Liver (tissue), 9 donors: ENCODE measurements around the gene USP11. TPM values are rescaled to one million over a fixed set of nuclear protein-coding genes. Genes with fewer than 3 reads are reported as not detected.

Source experiments
- DNase-seq: peaks from one replicate; pipeline ENCODE4 v3.0.0-alpha.2; 2017; ENCODE audit warnings: low spot score
- H3K27ac ChIP-seq, 2 donors: one replicate each; pipeline ENCODE4 v1.7.0; 2013; ENCODE audit warnings: inconsistent platforms in 2 of 2, low read length in 2 of 2, control low read depth in 1 of 2, low read depth in 1 of 2, mild to moderate bottlenecking in 1 of 2
- H3K27me3 ChIP-seq, 4 donors: one replicate each; pipeline versions ENCODE4 v1.6.1 to v1.7.0; 2013; ENCODE audit warnings: low read length in 3 of 4, inconsistent platforms in 1 of 4, mild to moderate bottlenecking in 1 of 4, moderate library complexity in 1 of 4; ENCODE audit not compliant: control insufficient read depth in 4 of 4, insufficient read depth in 4 of 4
- H3K36me3 ChIP-seq, 4 donors: one replicate each; pipeline versions ENCODE4 v1.6.1 to v1.7.0; 2013; ENCODE audit warnings: low read length in 3 of 4, mild to moderate bottlenecking in 3 of 4, low read depth in 1 of 4, moderate library complexity in 1 of 4; ENCODE audit not compliant: control insufficient read depth in 4 of 4, insufficient read depth in 3 of 4
- H3K4me1 ChIP-seq, 4 donors: one replicate each; pipeline versions ENCODE4 v1.6.1 to v1.7.0; 2013; ENCODE audit warnings: low read length in 3 of 4, mild to moderate bottlenecking in 3 of 4, moderate library complexity in 1 of 4; ENCODE audit not compliant: control insufficient read depth in 4 of 4, insufficient read depth in 4 of 4
- H3K4me3 ChIP-seq, 3 donors: one replicate each; pipeline versions ENCODE4 v1.6.1 to v1.7.0; 2013; ENCODE audit warnings: low read length in 3 of 3, control low read depth in 1 of 3, low read depth in 1 of 3, mild to moderate bottlenecking in 1 of 3
- H3K9ac ChIP-seq, 2 donors: one replicate each; pipeline ENCODE4 v1.7.0; 2013; ENCODE audit warnings: low read length in 2 of 2, mild to moderate bottlenecking in 2 of 2, moderate library complexity in 2 of 2, control low read depth in 1 of 2, low read depth in 1 of 2
- H3K9me3 ChIP-seq, 4 donors: one replicate each; pipeline versions ENCODE4 v1.6.1 to v1.7.0; 2013; ENCODE audit warnings: low read length in 3 of 4; ENCODE audit not compliant: control insufficient read depth in 4 of 4
- ATF3 ChIP-seq: IDR thresholded peaks from 2 replicates; pipeline ENCODE4 v1.6.1; 2016; ENCODE audit warnings: antibody characterized with exemption
- CTCF ChIP-seq: fragments of 150-350 bp; IDR thresholded peaks from 2 replicates; pipeline ENCODE4 v1.5.1; 2017; ENCODE audit warnings: improper control_type of control experiment, low read depth, low read length; ENCODE audit not compliant: missing input control
- EGR1 ChIP-seq, 2 donors: IDR thresholded peaks; 2 replicates each; pipeline ENCODE4 v1.6.1; 2016 to 2018; ENCODE audit warnings: antibody characterized with exemption in 2 of 2, low read depth in 2 of 2
- FOXA1 ChIP-seq: IDR thresholded peaks from 2 replicates; pipeline ENCODE4 v1.6.1; 2016; ENCODE audit warnings: antibody characterized with exemption
- FOXA2 ChIP-seq: IDR thresholded peaks from 2 replicates; pipeline ENCODE4 v1.6.1; 2016; ENCODE audit warnings: antibody characterized with exemption
- GABPA ChIP-seq, 2 donors: IDR thresholded peaks in 1 of 2; conservative IDR thresholded peaks in 1 of 2; 2 replicates each; pipeline ENCODE4 v1.6.1; 2016; ENCODE audit warnings: antibody characterized with exemption in 2 of 2, mild to moderate bottlenecking in 1 of 2, moderate library complexity in 1 of 2
- HNF4A ChIP-seq, 2 donors: conservative IDR thresholded peaks; 2 replicates each; pipeline ENCODE4 v1.6.1; 2016; ENCODE audit warnings: antibody characterized with exemption in 2 of 2, mild to moderate bottlenecking in 2 of 2
- HNF4G ChIP-seq: IDR thresholded peaks from 2 replicates; pipeline ENCODE4 v1.6.1; 2016; ENCODE audit warnings: antibody characterized with exemption
- JUND ChIP-seq, 2 donors: IDR thresholded peaks; 2 replicates each; pipeline ENCODE4 v1.6.1; 2016; ENCODE audit warnings: antibody characterized with exemption in 2 of 2
- NR2F2 ChIP-seq: IDR thresholded peaks from 2 replicates; pipeline ENCODE4 v1.6.1; 2016; ENCODE audit warnings: antibody characterized with exemption
- RAD21 ChIP-seq, 2 donors: IDR thresholded peaks; 2 replicates each; pipeline ENCODE4 v1.6.1; 2016; ENCODE audit warnings: antibody characterized with exemption in 2 of 2, mild to moderate bottlenecking in 2 of 2
- RXRA ChIP-seq, 2 donors: IDR thresholded peaks; 2 replicates each; pipeline ENCODE4 v1.6.1; 2017 to 2018; ENCODE audit warnings: antibody characterized with exemption in 2 of 2, mild to moderate bottlenecking in 1 of 2
- SP1 ChIP-seq: IDR thresholded peaks from 2 replicates; pipeline ENCODE4 v1.6.1; 2018; ENCODE audit warnings: antibody characterized with exemption, mild to moderate bottlenecking
- TAF1 ChIP-seq: conservative IDR thresholded peaks from 2 replicates; pipeline ENCODE4 v1.6.1; 2016; ENCODE audit warnings: antibody characterized with exemption, mild to moderate bottlenecking
- YY1 ChIP-seq: IDR thresholded peaks from 2 replicates; pipeline ENCODE4 v1.6.1; 2016; ENCODE audit warnings: antibody characterized with exemption, mild to moderate bottlenecking
- ZBTB33 ChIP-seq: IDR thresholded peaks from 2 replicates; pipeline ENCODE4 v1.6.1; 2016; ENCODE audit warnings: antibody characterized with exemption
- WGBS: extraction: QIAGEN DNeasy Blood & Tissue Kit; methylation state at CpG from one replicate; pipeline ENCODE4 v1.1.7; 2013; 5-methylcytosine and 5-hydroxymethylcytosine counted together
- polyA plus RNA-seq, 2 donors: library from polyadenylated mRNA; stranded (reverse) in 1 of 2; unstranded in 1 of 2; fragments of 200-250 nt in 1 of 2; fragments of >200 nt in 1 of 2; fragmentation: Nextera tagmentation in 1 of 2; extraction: Ambion mirVana in 1 of 2; gene quantifications; one replicate each; pipeline versions ENCODE4 v1.2.1 to v1.2.3, GENCODE V29; 2013 to 2015
- total RNA-seq, 2 donors: library from RNA; depleted of rRNA; stranded (reverse); fragments of >200 nt; gene quantifications; one replicate each; pipeline ENCODE4 v1.2.3, GENCODE V29; 2014
- TF ChIP-seq, protein P1 (sequence below): IDR thresholded peaks from 2 replicates; pipeline ENCODE4 v1.6.1; 2016; ENCODE audit warnings: antibody characterized with exemption
- TF ChIP-seq, protein P2 (sequence below): IDR thresholded peaks from 2 replicates; pipeline ENCODE4 v1.6.1; 2016; ENCODE audit warnings: antibody characterized with exemption, mild to moderate bottlenecking
- donor health status: healthy.
- donor health status: healthy.
- donor health status: healthy.
- donor health status: healthy.
- donor health status: healthy.

The USP11 gene
- total and polyA plus RNA-seq, 4 donors, result 9.6 to 24.3 (median 11.1) TPM

DNA sequence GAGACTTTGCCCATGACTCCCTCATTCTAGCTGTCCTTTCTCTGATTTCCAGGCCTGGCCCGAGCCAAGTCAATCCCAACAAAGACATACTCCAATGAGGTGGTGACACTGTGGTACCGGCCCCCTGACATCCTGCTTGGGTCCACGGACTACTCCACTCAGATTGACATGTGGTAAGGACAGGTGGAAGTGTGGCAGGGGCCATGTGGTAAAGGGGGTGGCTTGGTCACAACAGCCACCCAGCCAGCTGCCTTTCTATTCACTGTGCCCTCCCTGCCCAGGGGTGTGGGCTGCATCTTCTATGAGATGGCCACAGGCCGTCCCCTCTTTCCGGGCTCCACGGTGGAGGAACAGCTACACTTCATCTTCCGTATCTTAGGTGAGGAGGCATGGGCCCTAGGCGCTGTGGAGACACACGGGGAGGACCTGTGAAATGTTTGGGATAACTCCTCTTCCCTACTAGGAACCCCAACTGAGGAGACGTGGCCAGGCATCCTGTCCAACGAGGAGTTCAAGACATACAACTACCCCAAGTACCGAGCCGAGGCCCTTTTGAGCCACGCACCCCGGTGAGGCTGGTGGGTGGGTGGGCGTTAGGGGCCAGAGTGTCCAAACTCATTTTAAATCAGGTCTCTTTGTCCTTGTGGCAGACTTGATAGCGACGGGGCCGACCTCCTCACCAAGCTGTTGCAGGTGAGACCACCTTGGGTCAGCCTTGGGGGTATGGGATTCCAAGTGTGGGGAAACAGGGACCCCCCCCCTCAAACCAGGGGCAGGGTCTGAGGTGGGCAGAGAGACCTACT is 6.1 kb upstream of the USP11 start:
- TF ChIP-seq TAF1 (no peak), SP1 (no peak), RXRA (IDR thresholded peaks at IDR 0.05) (no peak), YY1 (no peak), ATF3 (no peak), JUND (IDR thresholded peaks at IDR 0.05) (no peak), FOXA1 (no peak), EGR1 (IDR thresholded peaks at IDR 0.05; ENCODE audit: low read depth in 2 of 2) (no peak), RAD21 (IDR thresholded peaks at IDR 0.05) (no peak), NR2F2 (no peak), CTCF (no peak), FOXA2 (no peak), HNF4A (conservative IDR thresholded peaks at IDR 0.05) (no peak), HNF4G (no peak), GABPA (IDR thresholded peaks at IDR 0.05 in 1 of 2, conservative IDR thresholded peaks at IDR 0.05 in 1 of 2) (no peak), ZBTB33 (no peak)
- TF ChIP-seq, protein P1, sequence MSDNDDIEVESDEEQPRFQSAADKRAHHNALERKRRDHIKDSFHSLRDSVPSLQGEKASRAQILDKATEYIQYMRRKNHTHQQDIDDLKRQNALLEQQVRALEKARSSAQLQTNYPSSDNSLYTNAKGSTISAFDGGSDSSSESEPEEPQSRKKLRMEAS, result no peak
- TF ChIP-seq, protein P2, sequence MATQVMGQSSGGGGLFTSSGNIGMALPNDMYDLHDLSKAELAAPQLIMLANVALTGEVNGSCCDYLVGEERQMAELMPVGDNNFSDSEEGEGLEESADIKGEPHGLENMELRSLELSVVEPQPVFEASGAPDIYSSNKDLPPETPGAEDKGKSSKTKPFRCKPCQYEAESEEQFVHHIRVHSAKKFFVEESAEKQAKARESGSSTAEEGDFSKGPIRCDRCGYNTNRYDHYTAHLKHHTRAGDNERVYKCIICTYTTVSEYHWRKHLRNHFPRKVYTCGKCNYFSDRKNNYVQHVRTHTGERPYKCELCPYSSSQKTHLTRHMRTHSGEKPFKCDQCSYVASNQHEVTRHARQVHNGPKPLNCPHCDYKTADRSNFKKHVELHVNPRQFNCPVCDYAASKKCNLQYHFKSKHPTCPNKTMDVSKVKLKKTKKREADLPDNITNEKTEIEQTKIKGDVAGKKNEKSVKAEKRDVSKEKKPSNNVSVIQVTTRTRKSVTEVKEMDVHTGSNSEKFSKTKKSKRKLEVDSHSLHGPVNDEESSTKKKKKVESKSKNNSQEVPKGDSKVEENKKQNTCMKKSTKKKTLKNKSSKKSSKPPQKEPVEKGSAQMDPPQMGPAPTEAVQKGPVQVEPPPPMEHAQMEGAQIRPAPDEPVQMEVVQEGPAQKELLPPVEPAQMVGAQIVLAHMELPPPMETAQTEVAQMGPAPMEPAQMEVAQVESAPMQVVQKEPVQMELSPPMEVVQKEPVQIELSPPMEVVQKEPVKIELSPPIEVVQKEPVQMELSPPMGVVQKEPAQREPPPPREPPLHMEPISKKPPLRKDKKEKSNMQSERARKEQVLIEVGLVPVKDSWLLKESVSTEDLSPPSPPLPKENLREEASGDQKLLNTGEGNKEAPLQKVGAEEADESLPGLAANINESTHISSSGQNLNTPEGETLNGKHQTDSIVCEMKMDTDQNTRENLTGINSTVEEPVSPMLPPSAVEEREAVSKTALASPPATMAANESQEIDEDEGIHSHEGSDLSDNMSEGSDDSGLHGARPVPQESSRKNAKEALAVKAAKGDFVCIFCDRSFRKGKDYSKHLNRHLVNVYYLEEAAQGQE, result no peak
- no peak for DNase-seq
- no peak overlapping the region for H3K4me3 ChIP-seq
- H3K36me3 ChIP-seq, result peaks cover 11 to 60% (median 29%) of the 10 kb centered on the region in 4 donors
- no peak overlapping the region for H3K9ac ChIP-seq
- H3K9me3 ChIP-seq, result no peaks in the 10 kb centered on the region
- no peaks in the 10 kb centered on the region for H3K27me3 ChIP-seq
- 90% methylated on average over 19 of the region's 19 CpGs for WGBS
- no peaks in the 10 kb centered on the region for H3K4me1 ChIP-seq
- no peak overlapping the region for H3K27ac ChIP-seq
